GM12878 (cell line): Measurements from ENCODE around the gene MPEG1. TPM values are rescaled to one million over a fixed set of nuclear protein-coding genes. Genes with fewer than 3 reads are reported as not detected.

Experiments
- CEBPB ChIP-seq, 2 experiments: fragments of 150-350 bp in 1 of 2; IDR thresholded peaks; 2 replicates each; pipeline ENCODE4 v1.6.1; 2012 to 2014; ENCODE audit warnings: low read depth in 2 of 2, low read length in 2 of 2, borderline replicate concordance in 1 of 2, inconsistent platforms in 1 of 2
- ESRRA ChIP-seq: IDR thresholded peaks from 2 replicates; pipeline ENCODE4 v1.6.1; 2012; ENCODE audit warnings: mild to moderate bottlenecking, low read length, improper control_type of control experiment
- ETV6 ChIP-seq, 2 experiments: fragments of 450-650 bp in 1 of 2; IDR thresholded peaks in 1 of 2; conservative IDR thresholded peaks in 1 of 2; 2 replicates each; pipeline ENCODE4 v1.6.1; 2014; ENCODE audit warnings: antibody characterized with exemption in 1 of 2, borderline replicate concordance in 1 of 2, low read depth in 1 of 2, mild to moderate bottlenecking in 1 of 2, moderate library complexity in 1 of 2
- HDAC2 ChIP-seq: fragments of 200-600 bp; sonication (generic); IDR thresholded peaks from 2 replicates; pipeline ENCODE4 v1.6.1; 2017
- IRF3 ChIP-seq: fragments of 450-650 bp; IDR thresholded peaks from 2 replicates; pipeline ENCODE4 v1.6.1; 2014; ENCODE audit warnings: mild to moderate bottlenecking
- KDM1A ChIP-seq: fragments of 200-600 bp; sonication (generic); IDR thresholded peaks from 2 replicates; pipeline ENCODE4 v1.6.1; 2016; ENCODE audit warnings: borderline replicate concordance
- MAX ChIP-seq: IDR thresholded peaks from 2 replicates; pipeline ENCODE4 v1.6.1; 2012; ENCODE audit warnings: low read depth, low read length, improper control_type of control experiment
- MEF2A ChIP-seq: IDR thresholded peaks from 2 replicates; pipeline ENCODE4 v1.6.1; 2011; ENCODE audit warnings: low read depth, mild to moderate bottlenecking, low read length, moderate library complexity; ENCODE audit not compliant: insufficient read depth
- NFYA ChIP-seq: IDR thresholded peaks from 2 replicates; pipeline ENCODE4 v1.6.1; 2011; ENCODE audit warnings: low read depth, mild to moderate bottlenecking, low read length, improper control_type of control experiment, borderline replicate concordance
- NKRF ChIP-seq: fragments of 450-650 bp; conservative IDR thresholded peaks from 2 replicates; pipeline ENCODE4 v1.6.1; 2017; ENCODE audit warnings: mild to moderate bottlenecking, moderate library complexity
- NR2C2 ChIP-seq: IDR thresholded peaks from 2 replicates; pipeline ENCODE4 v1.6.1; 2011; ENCODE audit warnings: borderline replicate concordance, low read depth; ENCODE audit not compliant: control insufficient read depth, insufficient read length
- NR2F1 ChIP-seq: fragments of 450-650 bp; conservative IDR thresholded peaks from 2 replicates; pipeline ENCODE4 v1.6.1; 2017; ENCODE audit warnings: mild to moderate bottlenecking
- RELA ChIP-seq: fragments of 450-650 bp; IDR thresholded peaks from 2 replicates; pipeline ENCODE4 v1.8.0; 2014; ENCODE audit warnings: borderline replicate concordance; ENCODE audit not compliant: partially characterized antibody
- RFX5 ChIP-seq: IDR thresholded peaks from 2 replicates; pipeline ENCODE4 v1.6.1; 2011; ENCODE audit warnings: low read depth, low read length, improper control_type of control experiment
- SIX5 ChIP-seq: IDR thresholded peaks from 2 replicates; pipeline ENCODE4 v1.6.1; 2011; ENCODE audit warnings: mild to moderate bottlenecking, low read depth, low read length, moderate library complexity; ENCODE audit not compliant: severe bottlenecking
- SMAD1 ChIP-seq: fragments of 450-650 bp; IDR thresholded peaks from 2 replicates; pipeline ENCODE4 v1.6.1; 2018; ENCODE audit warnings: mild to moderate bottlenecking, low read depth; ENCODE audit not compliant: partially characterized antibody
- SMAD5 ChIP-seq: IDR thresholded peaks from 2 replicates; pipeline ENCODE4 v1.6.1; 2016; ENCODE audit warnings: antibody characterized with exemption, low read depth
- SMARCA5 ChIP-seq: fragments of 450-650 bp; IDR thresholded peaks from 2 replicates; pipeline ENCODE4 v1.6.1; 2017; ENCODE audit warnings: mild to moderate bottlenecking
- SMC3 ChIP-seq: IDR thresholded peaks from 2 replicates; pipeline ENCODE4 v1.6.1; 2011; ENCODE audit warnings: low read length, improper control_type of control experiment, borderline replicate concordance
- SPI1 ChIP-seq: IDR thresholded peaks from 2 replicates; pipeline ENCODE4 v1.6.1; 2011; ENCODE audit warnings: low read depth, mild to moderate bottlenecking, low read length, moderate library complexity, borderline replicate concordance; ENCODE audit not compliant: insufficient read depth
- SUPT20H ChIP-seq: IDR thresholded peaks from 2 replicates; pipeline ENCODE4 v1.6.1; 2011; ENCODE audit warnings: low read depth, mild to moderate bottlenecking, low read length, moderate library complexity, borderline replicate concordance; ENCODE audit not compliant: control insufficient read depth
- TCF12 ChIP-seq: IDR thresholded peaks from 2 replicates; pipeline ENCODE4 v1.6.1; 2011; ENCODE audit warnings: low read depth, mild to moderate bottlenecking, low read length
- USF2 ChIP-seq: IDR thresholded peaks from 2 replicates; pipeline ENCODE4 v1.6.1; 2011; ENCODE audit warnings: low read depth, low read length, improper control_type of control experiment, borderline replicate concordance
- WRNIP1 ChIP-seq: IDR thresholded peaks from 2 replicates; pipeline ENCODE4 v1.6.1; 2011; ENCODE audit warnings: low read depth, low read length, improper control_type of control experiment, borderline replicate concordance
- ZNF274 ChIP-seq: IDR thresholded peaks from one replicate; pipeline ENCODE4 v1.8.0; 2011; ENCODE audit not compliant: insufficient read length, insufficient read depth
- ZNF384 ChIP-seq: IDR thresholded peaks from 2 replicates; pipeline ENCODE4 v1.6.1; 2012; ENCODE audit warnings: low read depth, mild to moderate bottlenecking, low read length, improper control_type of control experiment, borderline replicate concordance
- polyA plus RNA-seq, 11 experiments: library from polyadenylated mRNA; depleted of rRNA in 4 of 11; unstranded in 6 of 11; stranded (reverse) in 5 of 11; fragments of >200 nt; fragmentation: Nextera tagmentation in 4 of 11; fragmentation: Illumina TruSeq in 1 of 11; extraction: Ambion mirVana in 4 of 11; extraction: Trizol in 1 of 11; gene quantifications; 1 replicate in 1 of 11; 2 replicates in 10 of 11; pipeline versions ENCODE4 v1.2.1 to v1.2.3, GENCODE V29; 2011 to 2016; ENCODE audit warnings: inconsistent platforms in 2 of 11, missing spikeins in 2 of 11, low read depth in 1 of 11
- total RNA-seq, 4 experiments: library from RNA; depleted of rRNA in 3 of 4; stranded (reverse); fragments of >200 nt in 3 of 4; fragmentation: Illumina TruSeq in 1 of 4; extraction: Trizol in 1 of 4; gene quantifications; 2 replicates each; pipeline versions ENCODE4 v1.2.1 to v1.2.3, GENCODE V29; 2013 to 2021

The MPEG1 gene
- total and polyA plus RNA-seq, 10 of the 15 experiments (the other 5 are each of a cell fraction or from before 2014, with no cell fraction given), result 1.3 to 15.6 (median 11.7) TPM; not detected in 1

- TF ChIP-seq MAX (peak; percentile 54), SPI1 (peak; percentile 34; the same call in 1 of the 2 replicates), NR2C2 (no peak), ZNF384 (no peak), NFYA (no peak), USF2 (no peak; the same call in 1 of the 2 replicates), SMC3 (0 out of 2 replicates have a peak, but pooled peaks have one; percentile 9), NKRF (no peak), RELA (peak; percentile 98), MEF2A (peak; percentile 73; the same call in 1 of the 2 replicates), SMAD1 (peak; percentile 98), SMAD5 (no peak), ETV6 (conservative IDR thresholded peaks at IDR 0.05 in 1 of 2, IDR thresholded peaks at IDR 0.05 in 1 of 2; ENCODE audit: borderline replicate concordance in 1 of 2, low read depth in 1 of 2) (peak in 1 of 2 experiments; percentile 84; a peak in 2 of 4 replicates), NR2F1 (peak; percentile 77), ESRRA (no peak; the same call in 1 of the 2 replicates), SUPT20H (no peak), WRNIP1 (no peak), IRF3 (no peak), RFX5 (no peak), CEBPB (IDR thresholded peaks at IDR 0.05; ENCODE audit: borderline replicate concordance in 1 of 2, low read depth in 2 of 2, low read length in 2 of 2) (peak in 1 of 2 experiments; percentile 56; a peak in 1 of 4 replicates), ZNF274 (no peak), KDM1A (no peak), SMARCA5 (no peak), TCF12 (0 out of 2 replicates have a peak, but pooled peaks have one; percentile 36), SIX5 (no peak), HDAC2 (no peak)
These were observed 12.9 kb downstream of the MPEG1 start (continued) for GRCh38 chr11:59199546-59200422.
